AG04449 (cell line): Measurements from ENCODE around the gene RBFOX1.

ENCODE experiments used
- CTCF ChIA-PET: fragments of 350-600 bp; formaldehyde crosslinking; extraction: SDS; loops from one replicate; lab custom pipeline; 2021; ENCODE audit warnings: antibody characterized with exemption; lab: Yijun Ruan, JAX
- POLR2A ChIA-PET: fragments of 400-600, 350-600 bp; formaldehyde crosslinking; extraction: SDS; loops from one replicate; lab custom pipeline; 2020; ENCODE audit warnings: antibody characterized with exemption, inconsistent platforms; lab: Yijun Ruan, JAX
- DNase-seq: peaks from one replicate; pipeline ENCODE4 v3.0.0-alpha.2; 2010; ENCODE audit warnings: low read depth, low spot score
- H3K4me3 ChIP-seq: 2 replicates; pipeline ENCODE4 v1.5.1; 2011; ENCODE audit warnings: low read depth, mild to moderate bottlenecking, control low read depth, low read length
- TF ChIP-seq, protein P1 (sequence below): IDR thresholded peaks from one replicate; pipeline ENCODE4 v1.5.1; 2011; ENCODE audit warnings: mild to moderate bottlenecking, moderate library complexity, low read length, control low read depth, inconsistent platforms; ENCODE audit not compliant: insufficient read depth; ENCODE audit errors: missing control alignments

Gene RBFOX1

GRCh38 chr16:7431723-7432122 lies 99.1 kb downstream of the RBFOX1 start:
- DNase-seq, result no peak
- ChIA-PET CTCF (no interaction called here), POLR2A (no interaction called here)
- no peak overlapping the region for H3K4me3 ChIP-seq
- TF ChIP-seq, protein P1, sequence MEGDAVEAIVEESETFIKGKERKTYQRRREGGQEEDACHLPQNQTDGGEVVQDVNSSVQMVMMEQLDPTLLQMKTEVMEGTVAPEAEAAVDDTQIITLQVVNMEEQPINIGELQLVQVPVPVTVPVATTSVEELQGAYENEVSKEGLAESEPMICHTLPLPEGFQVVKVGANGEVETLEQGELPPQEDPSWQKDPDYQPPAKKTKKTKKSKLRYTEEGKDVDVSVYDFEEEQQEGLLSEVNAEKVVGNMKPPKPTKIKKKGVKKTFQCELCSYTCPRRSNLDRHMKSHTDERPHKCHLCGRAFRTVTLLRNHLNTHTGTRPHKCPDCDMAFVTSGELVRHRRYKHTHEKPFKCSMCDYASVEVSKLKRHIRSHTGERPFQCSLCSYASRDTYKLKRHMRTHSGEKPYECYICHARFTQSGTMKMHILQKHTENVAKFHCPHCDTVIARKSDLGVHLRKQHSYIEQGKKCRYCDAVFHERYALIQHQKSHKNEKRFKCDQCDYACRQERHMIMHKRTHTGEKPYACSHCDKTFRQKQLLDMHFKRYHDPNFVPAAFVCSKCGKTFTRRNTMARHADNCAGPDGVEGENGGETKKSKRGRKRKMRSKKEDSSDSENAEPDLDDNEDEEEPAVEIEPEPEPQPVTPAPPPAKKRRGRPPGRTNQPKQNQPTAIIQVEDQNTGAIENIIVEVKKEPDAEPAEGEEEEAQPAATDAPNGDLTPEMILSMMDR, result no peak

- TF ChIP-seq, protein P1, result no peak
- no peak for DNase-seq
- POLR2A ChIA-PET, result no interaction called here
- no peak overlapping the region for H3K4me3 ChIP-seq
- CTCF ChIA-PET, result no interaction called here
Measured at GRCh38 chr16:7436306-7436705, 103.7 kb downstream of the RBFOX1 start.

- TF ChIP-seq, protein P1, result no peak
- H3K4me3 ChIP-seq, result no peak overlapping the region
- ChIA-PET CTCF (no interaction called here), POLR2A (no interaction called here)
- DNase-seq, result no peak
Measured at GRCh38 chr16:7437135-7437804, 104.6 kb downstream of the RBFOX1 start.

DNA sequence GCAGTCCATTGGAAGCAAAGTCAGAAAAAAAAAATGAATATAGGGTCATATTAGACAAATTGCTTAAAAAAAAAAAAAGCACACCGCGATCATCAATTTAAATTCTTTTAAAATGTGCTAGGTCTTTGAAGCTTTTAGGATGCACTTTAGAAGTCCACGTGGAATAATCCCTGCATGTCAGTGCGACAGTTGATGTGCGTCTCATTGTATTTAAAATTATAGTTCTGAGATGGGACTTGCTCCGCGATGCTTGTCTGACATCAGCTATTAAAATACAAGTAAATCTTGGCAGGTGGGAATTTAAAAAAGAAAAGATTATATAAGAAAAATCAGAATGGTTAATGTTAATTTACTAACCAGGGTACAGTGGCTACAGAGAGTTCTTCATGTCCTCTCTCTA lies 105.2 kb downstream of the RBFOX1 start:
- POLR2A ChIA-PET, result no interaction called here
- TF ChIP-seq, protein P1, result no peak
- CTCF ChIA-PET, result no interaction called here

DNA sequence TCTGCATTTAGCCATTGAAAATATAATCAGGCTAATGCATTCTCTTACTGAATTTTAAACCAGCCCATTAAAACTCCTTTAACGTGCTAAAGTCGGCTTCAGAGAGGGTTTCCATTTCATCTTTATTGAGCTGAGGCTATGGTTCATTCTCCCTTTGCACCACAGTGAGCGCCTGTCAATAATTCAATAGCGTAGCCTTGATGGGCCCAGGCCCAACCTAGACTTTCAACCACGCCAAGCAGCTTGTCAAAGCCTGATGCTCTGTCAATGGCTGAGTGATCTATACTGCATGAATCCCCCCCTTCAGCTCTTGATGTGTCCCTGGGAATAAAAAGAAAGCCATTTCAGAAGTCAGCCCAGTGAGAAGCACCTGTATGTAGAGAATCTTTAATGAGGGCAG lies 106.0 kb downstream of the RBFOX1 start:
- ChIA-PET POLR2A (no interaction called here), CTCF (no interaction called here)
- TF ChIP-seq, protein P1, result no peak
- no peak for DNase-seq
- no peak overlapping the region for H3K4me3 ChIP-seq

More for the DNA sequence above, 105.2 kb downstream of the RBFOX1 start:
- H3K4me3 ChIP-seq, result no peak overlapping the region
- DNase-seq, result no peak

DNA sequence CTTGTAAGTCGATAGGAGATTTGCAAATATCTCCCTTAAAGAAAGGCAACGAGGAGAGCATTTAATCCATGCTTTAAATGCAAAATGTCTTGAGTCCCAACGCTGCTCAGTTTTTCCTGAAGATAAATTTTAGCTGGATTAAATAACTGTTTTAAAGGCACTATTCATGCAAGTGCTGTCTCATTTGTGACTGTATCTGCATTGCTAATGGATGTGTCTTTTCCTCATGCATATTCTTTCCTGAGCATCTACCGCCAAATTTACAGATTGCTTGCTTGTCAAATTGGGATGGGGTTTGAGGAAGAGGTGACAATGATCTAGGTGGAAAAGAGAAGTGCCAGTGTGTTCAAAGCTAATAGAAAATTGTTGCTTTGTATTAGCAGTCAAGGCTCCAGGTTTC lies 106.9 kb downstream of the RBFOX1 start:
- TF ChIP-seq, protein P1, result no peak
- no peak for DNase-seq
- ChIA-PET CTCF (no interaction called here), POLR2A (no interaction called here)
- H3K4me3 ChIP-seq, result no peak overlapping the region
